GM21390 (cell line): ENCODE measurements around the gene ENTPD8.

Experiments used
- ATAC-seq: cut with Tn5 transposase; IDR thresholded peaks from one replicate; pipeline ENCODE4 v1.9.1; 2021; ENCODE audit not compliant: unreplicated experiment

The ENTPD8 gene

DNA sequence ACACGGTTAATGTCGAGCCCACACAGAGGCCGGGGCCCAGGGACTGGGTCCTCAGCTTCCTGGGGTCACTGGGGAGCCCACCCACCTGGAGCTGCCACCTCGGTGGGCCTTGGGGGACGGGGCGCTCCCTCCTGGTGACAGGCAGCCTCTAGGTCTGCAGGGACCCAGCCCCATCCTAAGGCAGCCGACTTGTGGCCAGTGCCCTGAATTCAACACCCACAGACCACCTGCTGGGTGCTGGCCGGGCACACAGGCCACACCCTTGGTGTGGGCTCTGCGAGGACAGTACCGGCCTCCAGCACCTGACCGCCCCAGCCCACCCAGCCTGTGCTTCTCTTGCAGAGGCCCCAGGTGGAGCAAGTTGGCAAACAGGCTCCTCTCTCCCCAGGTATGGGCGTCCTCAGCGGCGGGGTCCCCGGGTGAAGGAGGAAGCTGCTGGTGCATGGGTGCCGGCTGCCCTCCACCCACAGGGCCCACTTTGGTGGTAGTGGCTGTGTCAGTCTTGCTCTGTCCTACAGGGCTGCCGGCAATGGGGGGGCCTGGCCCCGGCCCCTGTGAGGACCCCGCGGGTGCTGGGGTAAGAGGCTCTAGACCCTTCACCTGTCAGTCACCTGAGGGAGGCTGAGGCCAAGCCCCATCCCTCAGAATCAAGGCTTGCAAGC is 8.3 kb downstream of the ENTPD8 start:
- no peak for ATAC-seq

DNA sequence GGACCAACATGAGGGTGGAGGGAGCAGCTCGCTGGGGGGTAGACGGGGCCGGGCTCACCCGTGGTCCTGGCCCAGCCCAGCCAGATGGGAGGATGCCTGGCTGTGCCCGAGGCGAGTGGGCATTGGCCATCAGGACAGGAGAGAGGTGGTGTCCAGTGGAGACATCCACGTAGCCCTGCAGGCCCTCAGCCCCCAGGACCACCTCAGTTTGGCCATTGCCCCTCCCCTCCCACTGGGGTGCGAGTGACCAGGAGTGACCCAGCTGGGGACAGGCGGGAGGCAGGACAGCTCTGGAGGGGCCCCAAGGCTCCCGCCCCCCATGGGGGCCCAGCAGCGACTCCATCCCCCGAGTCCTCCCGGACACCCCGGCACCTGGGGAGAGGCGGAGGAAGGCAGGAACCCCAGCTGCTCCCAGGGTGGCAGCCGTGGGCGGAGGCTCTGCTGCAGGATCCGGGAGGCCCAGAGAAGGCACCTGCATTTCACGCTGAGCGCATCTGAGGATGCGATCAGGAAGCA is 9.7 kb downstream of the ENTPD8 start:
- ATAC-seq = no peak

DNA sequence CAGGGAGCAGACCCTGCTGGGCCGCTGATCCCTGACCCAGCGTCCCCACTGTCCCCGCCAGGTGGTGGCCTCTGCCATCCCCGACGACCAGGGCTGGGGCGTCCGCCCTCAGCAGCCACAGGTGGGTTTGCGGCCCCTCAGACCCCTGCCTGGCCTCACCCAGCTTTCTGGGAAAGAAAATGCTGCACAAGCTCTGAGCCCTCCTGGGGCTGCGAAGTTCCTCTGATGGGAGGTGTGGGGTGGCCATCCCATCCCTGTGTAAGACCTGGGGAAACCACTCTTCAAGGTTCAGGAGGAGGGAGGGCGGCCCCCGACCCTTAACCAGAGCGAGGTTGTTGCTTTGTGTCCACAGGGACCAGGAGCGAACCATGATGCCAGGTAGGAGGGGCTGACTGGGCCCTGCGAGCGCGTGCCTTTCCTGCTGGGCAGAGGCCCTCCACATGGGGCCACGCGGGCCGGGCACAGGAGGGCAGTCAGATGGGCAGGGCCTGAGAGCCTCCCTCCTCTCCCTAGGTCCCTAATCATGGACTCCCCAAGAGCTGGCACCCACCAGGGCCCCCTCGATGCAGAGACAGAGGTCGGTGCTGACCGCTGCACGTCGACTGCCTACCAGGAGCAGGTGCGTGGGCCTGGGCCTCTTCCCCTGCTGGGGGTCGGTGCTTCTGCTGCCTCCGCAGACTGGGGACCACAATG is 10.3 kb downstream of the ENTPD8 start:
- no peak for ATAC-seq

DNA sequence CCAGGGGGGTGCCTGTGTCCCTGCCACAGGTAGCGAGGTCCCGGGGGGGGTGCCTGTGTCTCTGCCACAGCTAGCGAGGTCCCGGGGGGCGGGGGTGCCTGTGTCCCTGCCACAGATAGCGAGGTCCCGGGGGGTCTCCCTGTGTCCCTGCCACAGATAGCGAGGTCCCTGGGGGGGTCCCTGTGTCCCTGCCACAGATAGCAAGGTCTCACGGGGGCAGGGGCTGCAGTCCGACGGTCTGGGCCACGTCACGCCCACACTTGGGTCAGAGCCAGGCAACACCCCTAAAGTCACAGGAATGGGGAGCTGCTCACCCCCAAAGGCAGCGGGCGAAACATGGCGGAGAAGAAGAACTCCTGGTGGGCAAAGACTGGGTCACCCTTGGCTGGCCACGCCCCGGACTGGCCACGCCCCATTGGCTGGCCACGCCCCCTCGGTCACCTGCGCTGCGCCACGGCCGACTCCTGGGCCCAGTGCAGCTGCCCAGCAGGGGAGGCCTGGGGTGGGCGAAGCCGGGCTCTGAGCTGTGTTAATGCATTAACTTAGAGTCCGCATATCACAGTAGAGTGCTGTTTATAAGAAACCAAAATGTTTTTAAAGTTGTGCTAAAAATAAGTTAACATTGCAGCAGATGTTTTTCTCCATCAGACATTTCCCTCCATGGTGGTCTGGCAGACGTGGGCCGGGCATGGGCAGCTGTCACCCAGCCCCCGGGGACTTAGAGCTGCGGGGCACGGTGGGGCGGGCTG is 11.0 kb downstream of the ENTPD8 start:
- ATAC-seq = no peak

DNA sequence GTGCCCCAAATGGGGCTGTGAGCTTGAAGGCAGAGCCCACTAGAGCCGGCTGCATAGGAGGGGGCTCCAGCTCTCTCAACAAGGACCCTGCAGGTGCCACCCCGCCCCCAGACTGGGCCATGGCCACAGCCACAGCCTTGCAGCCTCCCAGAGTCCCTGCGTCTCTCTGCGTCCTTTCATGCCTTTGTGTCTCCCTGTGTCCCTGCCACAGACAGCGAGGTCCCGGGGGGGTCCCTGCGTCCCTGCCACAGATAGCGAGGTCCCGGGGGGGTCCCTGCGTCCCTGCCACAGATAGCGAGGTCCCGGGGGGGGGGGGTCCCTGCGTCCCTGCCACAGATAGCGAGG is 11.6 kb downstream of the ENTPD8 start:
- no peak for ATAC-seq

DNA sequence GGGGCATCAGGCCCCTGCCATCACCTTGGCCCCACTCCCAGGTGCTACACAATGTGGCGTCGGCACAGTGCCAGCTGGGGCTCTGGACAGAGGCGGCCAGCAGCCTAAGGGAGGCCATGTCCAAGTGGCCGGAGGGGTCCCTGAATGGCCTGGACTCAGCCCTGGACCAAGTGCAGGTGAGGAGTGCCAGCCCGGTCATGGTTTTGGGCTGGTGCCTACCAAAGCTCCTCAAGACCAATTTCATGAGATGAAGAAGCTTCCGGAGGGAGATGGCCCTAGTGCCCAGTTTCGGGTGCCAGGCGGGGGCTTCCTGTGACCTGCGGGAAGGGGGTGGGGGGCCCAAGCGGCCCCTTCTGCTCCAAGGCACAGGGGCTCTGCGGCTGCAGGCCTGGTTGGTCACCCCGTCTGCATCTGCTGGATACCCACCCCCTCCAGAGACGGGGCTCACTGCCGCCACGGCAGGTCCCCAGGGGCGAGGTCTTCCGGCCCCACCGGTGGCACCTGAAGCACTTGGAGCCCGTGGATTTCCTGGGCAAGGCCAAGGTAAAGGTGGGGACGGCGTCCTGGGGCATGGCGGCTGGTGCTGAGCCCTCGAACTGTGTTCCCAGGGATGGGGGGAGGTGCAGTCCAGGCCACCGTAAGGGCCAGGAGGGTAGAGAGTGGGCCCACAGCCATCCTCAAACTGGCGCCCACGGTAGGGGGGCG is 12.2 kb downstream of the ENTPD8 start:
- no peak for ATAC-seq

DNA sequence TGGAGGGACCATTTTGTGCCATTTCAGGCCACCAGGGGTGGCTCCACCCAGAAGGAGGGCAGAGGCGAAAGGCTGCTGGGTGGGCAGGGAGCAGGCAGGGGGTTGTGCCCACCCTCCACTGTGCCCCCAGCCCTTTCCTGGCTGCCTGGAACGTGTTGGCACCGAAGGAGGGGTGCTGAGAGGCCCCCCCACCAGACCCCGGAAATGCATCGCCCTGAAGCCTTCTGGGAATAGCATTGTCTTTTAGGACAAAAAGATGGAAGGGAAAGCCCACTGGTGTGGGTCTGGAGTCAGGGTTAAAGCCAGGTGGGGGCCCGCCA is 12.9 kb downstream of the ENTPD8 start:
- ATAC-seq = no peak

DNA sequence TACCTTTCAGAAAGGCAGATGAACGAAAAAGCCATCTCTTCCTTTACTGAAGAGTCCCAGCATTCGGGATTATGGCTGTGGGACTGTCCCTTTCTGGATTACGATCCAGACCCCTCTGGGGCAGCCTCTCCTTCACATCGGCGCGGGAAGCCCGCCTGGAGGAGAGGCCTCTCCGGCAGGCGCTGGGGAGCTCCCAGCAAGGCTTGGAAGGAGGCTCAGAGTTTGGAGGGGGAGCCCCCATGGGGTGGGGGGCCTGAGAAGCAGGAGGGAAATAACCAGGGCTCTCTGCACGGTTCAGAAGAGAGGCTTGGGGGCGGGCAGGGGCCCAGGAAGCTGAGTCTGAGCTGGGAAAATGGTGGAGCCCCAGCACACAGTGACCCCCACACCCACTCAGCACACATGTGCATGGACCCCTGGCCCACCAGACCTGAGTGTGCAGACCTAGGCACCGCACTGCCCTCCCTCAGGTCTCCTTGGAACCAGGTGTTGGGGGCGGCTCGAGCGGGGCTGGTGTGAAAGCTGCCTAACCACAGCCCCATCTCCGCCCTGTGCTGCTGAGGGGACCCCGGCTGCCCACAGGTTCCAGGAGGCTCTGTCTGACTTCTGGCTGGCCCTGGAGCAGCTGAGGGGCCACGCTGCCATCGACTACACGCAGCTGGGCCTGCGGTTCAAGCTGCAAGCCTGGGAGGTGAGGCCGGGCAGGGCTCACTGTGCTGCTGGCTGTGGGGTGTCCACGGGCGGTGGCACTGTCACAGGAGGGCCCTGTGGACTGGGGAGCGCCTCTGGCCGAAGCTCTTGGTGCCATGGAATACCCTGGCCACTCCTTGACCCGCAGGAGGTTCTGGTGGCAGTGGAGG is 13.5 kb downstream of the ENTPD8 start:
- no peak for ATAC-seq

DNA sequence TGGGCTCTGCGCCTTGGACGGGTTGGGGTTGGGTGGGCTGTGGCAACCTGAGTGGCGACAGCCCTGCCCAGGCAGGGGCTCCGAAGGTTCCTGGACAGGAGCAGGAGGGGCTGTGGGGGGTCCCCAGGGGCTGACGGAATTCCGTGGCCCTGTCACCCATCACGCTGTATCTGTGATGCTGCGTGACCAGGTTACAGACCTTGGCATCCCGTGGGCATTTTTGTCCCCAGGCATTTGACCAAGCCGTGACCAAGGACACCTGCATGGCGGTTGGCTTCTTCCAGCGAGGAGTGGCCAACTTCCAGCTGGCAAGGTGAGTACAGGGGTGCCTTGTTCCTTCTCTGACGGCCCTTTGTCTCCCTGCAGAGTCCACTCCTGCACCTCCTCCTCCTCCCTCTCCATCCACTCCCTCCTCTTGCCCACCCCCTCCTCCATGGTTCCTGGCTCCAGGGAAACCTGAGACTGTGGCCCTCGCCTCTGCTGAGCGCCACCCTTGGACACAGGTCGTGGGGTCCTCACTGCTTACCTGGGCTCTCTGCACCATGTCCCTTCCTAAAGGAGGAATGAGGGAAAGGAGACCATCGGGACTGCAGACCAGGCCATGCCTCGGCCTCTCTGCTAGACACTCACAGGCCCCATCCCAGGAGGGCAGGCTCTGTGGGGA is 15.0 kb downstream of the ENTPD8 start:
- no peak for ATAC-seq

DNA sequence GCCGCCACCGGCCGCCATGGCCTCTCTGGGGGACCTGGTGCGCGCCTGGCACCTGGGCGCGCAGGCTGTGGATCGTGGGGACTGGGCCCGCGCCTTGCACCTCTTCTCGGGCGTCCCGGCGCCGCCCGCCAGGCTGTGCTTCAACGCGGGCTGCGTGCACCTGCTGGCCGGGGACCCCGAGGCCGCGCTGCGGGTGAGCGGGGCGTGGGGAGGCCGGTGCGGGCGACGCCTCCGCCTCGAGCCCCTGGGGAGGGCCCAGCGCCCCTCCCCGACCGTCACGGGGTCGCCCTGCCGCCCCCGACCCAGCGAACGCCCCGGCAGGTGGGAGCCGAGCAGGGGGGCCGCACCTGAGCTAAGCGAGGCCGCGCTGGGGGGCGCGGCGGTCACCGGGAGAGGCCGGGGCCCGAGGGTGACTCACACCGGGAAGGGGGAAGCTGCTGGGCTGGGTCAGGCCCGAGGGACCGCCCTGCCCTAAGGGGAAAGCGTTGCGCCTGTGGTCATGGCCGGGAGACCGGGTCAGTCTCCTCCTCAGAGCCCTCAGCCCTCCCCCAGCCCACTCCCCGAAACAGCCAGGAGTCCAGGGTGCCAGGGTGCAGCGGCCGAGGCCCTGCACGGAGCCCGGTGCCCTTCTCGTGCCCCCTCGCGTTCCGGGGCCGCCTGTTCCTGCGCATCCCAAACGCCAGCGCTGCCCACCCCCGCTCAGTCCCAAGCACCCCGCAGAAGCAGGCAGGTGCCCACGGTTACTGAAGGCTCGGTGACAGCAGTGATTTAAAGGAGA is 17.5 kb downstream of the ENTPD8 start:
- ATAC-seq = peak; percentile 16

DNA sequence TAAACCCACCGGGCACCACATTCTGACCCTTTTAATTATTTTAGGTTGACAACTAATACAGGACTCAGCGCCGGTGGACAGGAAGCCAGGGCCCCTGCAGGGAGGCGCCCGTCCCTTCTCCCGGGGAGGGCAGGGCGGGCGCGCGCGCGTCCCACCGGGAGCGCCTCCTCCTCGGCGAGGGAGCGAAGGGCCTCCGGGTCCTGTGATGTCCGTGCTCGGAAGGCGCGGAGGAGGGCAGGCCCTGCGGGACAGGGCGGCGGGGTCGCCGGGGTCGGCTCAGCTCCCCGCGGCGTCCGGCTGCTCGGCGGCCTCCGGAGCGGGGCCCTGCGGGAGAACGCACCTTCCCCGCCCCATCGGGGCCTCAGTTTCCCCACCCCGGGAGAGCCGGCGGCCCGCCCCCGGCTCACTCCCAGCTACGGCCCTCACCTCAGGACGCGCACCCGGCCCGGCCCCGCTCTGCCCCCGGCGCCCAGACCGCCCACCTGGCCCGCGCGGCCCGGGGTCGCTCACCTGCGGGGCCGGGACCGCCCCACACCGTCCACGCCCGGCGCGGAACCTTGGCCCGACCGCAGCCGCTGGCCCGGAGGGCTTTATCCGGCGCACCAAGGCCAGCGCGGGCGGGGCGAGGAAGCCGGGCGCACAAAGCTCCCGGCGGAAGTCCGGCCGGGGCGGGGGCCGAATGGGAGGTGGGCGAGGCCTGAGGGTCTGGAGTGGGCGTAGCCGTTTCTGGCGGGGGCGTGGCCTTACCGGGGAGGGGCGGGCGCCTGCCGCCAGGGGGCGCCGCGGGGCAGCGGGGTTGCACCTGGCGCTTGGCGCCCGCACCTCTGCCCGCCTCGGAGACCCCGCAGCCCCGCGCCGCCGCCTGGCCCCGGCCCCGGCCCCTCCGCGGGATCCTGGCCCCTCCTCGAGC is 18.3 kb downstream of the ENTPD8 start, which contains the start of the genes EXD3 and NOXA1:
EXD3 (minus strand) TSS at position 559 of the 910 bp plus-strand sequence. CDS start 27,805 bp downstream, outside the sequence.
NOXA1 (plus strand) TSS at position 790 of the 910 bp plus-strand sequence. CDS start 137 bp downstream, outside the sequence.
- peak; percentile 80 for ATAC-seq

DNA sequence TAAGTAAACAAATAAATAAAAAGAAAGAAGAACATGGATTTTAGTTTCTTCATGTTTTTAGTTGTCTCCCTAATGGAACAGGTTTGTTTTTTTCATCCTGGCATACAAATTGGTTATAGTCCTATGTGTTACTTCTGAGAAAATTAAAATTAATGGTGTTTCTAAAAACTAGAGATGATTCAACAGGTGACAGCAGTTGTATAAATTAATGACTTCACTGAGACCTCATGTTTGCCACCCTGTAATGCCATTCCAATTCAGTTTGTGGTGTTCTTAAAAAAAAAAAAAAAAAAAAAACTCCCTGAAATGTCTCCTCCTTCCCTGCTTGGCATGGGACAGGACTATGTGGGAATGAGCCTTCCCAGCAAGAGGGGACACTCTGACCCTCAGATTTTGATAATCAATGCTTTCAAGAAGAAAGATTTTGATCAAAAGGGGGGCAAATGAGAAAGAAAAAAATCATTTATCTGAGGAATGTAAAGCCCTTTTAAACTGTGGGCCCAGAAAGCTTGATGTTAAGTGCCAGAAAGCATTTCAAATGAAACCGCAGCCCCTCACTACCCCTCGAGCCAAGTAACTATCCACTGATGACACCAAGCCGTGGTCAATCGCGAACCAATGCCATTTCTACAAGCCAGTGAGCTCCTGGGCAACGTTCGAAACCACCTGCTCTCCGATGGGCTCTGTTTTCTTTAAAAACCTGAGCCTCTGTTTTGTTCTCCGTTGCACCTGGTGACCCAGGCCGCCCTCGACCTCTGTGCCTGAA is 19.1 kb downstream of the ENTPD8 start:
- no peak for ATAC-seq

DNA sequence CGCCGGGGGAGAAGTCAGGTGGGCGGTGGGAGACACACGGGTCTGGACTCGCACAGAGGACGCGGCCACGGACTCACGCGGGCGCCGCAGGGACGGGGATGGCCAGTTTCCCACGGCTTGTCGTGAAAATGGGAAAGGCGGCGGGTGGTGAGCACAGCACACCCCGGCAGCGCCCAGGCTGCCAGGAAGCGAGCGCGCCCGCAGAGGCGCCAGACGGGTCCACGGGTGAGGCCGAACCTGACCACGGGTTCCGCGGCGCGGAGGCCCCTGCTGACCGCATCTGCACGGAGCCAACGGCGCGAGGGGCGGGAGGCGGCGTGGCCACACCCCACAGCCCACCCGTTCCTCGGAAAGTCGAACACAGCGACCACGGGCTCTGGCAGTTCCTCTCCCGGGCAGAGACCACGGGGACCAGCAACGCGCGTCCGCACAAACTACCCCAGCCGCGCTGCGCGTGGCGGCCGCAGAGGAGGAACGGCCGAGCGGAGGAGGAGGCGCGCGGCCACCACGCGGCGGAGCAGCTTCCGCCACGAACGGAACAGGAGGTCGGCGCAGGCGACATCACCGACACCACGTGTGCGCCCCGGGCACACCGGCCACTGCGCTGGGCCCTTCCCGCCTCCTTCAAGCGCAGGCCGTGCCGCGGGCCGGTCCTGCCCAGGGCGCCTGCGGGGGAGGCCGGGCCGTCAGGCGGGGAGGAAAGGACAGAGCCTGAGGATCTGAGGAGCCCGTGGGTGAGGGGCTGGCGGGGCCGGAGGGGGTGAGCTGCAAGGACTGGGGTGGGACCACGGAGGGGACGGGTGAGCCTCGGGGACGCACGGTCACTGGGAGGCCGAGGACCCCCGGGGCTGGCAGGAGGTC is 23.8 kb downstream of the ENTPD8 start:
- no peak for ATAC-seq

DNA sequence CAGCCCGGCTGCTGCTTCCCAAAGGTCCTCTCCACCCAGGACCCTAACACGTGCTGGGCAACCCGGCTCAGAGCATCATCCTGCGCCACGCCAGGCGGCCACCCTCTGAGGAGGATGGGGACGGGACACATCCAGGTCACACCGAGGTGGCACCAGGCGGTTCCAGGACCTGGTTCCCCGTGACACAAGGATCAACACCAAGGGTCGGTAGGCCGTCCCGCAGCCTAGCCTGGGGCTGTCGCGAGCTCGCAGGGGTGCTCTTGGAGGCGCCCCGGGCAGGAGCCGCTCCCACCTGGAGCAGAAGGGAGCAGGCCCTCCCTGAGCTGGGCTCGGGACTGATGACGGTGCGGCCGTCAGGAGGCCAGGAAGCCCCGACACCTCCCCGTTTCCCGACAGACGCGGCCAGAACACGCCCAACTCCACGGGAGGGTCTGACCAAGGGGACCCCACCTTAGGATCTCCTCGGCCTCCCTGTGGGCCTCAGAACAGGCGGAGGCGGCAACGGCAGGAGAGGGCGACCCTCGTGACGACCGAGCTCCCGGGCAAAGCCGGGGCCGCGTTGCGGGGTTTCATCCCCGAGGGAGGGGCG is 24.5 kb downstream of the ENTPD8 start:
- ATAC-seq = no peak

DNA sequence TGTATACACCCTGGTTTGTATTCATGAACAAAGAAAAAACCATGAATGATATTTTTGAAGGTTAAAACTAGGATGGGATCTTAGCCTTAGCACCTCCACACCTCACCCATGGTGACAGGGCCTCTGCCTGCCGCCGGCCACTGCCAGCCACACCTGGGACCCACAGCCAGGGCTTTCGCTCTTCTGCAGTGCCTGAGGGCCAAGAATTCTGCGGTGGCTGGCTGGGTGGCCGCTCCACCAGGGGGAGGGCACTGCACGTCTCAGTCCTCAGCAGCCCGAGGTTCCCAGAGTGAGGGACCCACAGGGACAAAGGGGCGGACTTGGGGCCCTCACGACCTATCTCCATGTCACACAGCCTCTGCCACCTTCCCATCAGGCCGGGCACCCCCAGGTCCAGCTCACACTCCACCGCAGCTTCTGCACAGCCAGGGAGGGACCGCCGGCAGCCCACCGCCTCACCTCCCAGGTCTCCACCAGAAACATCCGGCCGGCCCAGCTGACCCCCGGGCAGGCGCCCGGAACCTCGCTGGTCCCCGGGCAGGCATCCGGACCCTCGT is 25.1 kb downstream of the ENTPD8 start:
- ATAC-seq = no peak

DNA sequence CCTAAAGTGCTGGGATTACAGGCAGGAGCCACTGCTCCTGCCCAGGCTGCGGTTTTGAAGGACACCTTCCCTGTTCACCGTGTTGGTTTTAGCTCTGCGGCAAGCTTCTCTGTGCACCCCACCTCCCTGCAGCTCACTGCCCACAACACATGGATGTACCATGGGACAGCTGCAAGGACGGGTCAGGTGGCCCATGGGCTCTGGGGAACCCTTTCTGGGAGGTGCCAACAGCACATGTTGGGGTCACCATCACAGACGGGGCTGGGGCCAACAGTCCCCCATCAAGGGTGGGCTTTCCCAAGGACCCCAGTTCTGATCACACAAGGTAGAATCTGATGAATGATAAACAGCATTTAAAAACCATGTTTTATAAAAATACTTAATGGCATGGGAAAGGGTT is 25.7 kb downstream of the ENTPD8 start:
- ATAC-seq = no peak
